Stomach smooth muscle (tissue), 2 donors: ENCODE measurements around the gene ANKIB1.

Experiments
- H3K27ac ChIP-seq: one replicate; pipeline ENCODE4 v1.7.0; 2013; ENCODE audit warnings: mild to moderate bottlenecking, low read length, inconsistent platforms
- H3K27me3 ChIP-seq, 2 donors: one replicate each; pipeline ENCODE4 v1.7.0; 2013; ENCODE audit warnings: low read length in 2 of 2; ENCODE audit not compliant: insufficient read depth in 2 of 2, control insufficient read depth in 1 of 2
- H3K36me3 ChIP-seq, 2 donors: one replicate each; pipeline ENCODE4 v1.7.0; 2013; ENCODE audit warnings: low read length in 2 of 2; ENCODE audit not compliant: control insufficient read depth in 2 of 2, insufficient read depth in 2 of 2
- H3K4me1 ChIP-seq: one replicate; pipeline ENCODE4 v1.7.0; 2013; ENCODE audit warnings: low read length; ENCODE audit not compliant: control insufficient read depth, insufficient read depth
- H3K4me3 ChIP-seq, 2 donors: one replicate each; pipeline ENCODE4 v1.7.0; 2013; ENCODE audit warnings: low read length in 2 of 2
- H3K9ac ChIP-seq, 2 donors: one replicate each; pipeline ENCODE4 v1.7.0; 2013; ENCODE audit warnings: low read length in 2 of 2, mild to moderate bottlenecking in 1 of 2
- H3K9me3 ChIP-seq, 2 donors: one replicate each; pipeline ENCODE4 v1.7.0; 2013; ENCODE audit warnings: low read length in 2 of 2; ENCODE audit not compliant: control insufficient read depth in 2 of 2
- donor health status: healthy.
- donor health status: Pancreatic carcinoma.

Gene ANKIB1

DNA sequence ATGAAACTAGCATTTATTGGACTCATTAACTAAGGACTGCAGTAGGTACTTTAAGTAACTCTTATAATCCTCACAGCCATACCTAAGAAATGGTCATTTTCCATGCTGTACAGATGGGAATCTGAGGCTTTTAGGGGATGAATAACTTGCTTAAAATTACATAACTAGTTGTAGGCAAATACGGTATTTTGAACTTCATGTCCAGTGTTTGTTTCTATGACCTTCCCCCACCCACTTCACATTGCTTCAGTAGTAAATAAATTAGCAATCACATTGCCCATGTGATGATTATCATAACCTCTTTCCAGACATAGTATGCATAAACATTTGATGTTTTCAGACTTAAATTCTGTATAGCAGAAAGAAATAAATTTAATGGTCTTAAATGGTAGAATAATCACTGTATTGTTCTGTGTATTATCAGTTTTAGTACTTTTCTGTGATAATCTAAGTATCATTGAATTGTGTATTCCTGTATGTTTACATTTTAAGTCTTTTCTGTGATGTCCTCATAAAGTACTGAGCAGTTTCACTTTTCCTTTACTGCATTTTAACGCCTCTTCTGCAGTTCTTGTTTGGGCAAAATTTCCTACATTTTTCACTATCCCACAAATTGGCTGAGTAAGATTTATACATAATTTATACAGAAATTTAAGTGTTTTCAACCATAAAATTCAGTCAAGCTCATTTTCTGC, 48.3 kb downstream of the ANKIB1 start:
- no peaks in the 10 kb centered on the region for H3K27me3 ChIP-seq
- peak overlapping the region; percentile 35 to 55 for H3K4me3 ChIP-seq
- peak overlapping the region in 1 of 2 donors; percentile 26 for H3K9ac ChIP-seq
- H3K9me3 ChIP-seq = no peaks in the 10 kb centered on the region
- no peaks in the 10 kb centered on the region for H3K4me1 ChIP-seq
- no peak overlapping the region for H3K27ac ChIP-seq
- H3K36me3 ChIP-seq = no peaks in the 10 kb centered on the region

DNA sequence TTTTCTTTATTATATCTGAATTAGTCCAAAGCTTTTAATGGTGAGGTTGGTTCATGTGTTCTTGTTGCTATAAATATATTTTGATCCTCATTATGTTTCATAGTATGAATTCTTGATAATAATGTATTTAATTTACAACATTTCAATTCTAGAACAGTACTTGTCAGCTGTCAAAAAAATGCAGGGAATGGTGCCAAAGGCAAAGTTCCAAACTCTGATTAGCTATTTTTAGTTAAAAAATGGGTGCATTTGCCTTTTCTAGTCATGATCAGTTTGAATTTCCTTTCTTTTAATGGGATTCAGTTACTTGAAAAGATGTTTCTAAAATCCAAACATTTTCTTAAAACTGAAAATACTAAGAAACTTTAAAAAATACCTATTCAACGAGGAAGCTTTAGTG, 49.6 kb downstream of the ANKIB1 start:
- H3K9ac ChIP-seq = no peak overlapping the region
- no peaks in the 10 kb centered on the region for H3K27me3 ChIP-seq
- no peak overlapping the region for H3K4me3 ChIP-seq
- no peaks in the 10 kb centered on the region for H3K9me3 ChIP-seq
- H3K4me1 ChIP-seq = no peaks in the 10 kb centered on the region
- no peaks in the 10 kb centered on the region for H3K36me3 ChIP-seq
- H3K27ac ChIP-seq = no peak overlapping the region

DNA sequence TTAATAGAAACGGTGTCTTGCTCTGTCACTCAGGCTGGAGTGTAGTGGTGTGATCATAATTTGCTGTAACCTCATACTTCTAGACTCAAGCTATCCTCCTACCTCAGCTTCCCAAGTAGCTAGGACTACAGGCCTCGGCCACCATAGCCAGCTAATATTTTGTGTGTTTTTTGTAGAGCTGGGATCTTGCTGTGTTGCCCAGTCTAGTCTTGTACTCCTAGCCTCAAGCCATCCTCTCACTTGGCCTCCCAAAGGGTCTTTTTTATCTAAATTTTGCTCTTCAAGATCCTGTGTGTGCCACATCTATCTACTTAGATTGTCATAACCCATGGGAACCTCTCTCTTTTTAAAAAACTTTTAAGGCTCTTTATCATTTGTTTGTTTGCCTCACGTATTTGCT, 50.5 kb downstream of the ANKIB1 start:
- no peaks in the 10 kb centered on the region for H3K36me3 ChIP-seq
- no peaks in the 10 kb centered on the region for H3K4me1 ChIP-seq
- H3K9ac ChIP-seq = no peak overlapping the region
- no peaks in the 10 kb centered on the region for H3K27me3 ChIP-seq
- H3K27ac ChIP-seq = no peak overlapping the region
- H3K9me3 ChIP-seq = no peaks in the 10 kb centered on the region
- no peak overlapping the region for H3K4me3 ChIP-seq

DNA sequence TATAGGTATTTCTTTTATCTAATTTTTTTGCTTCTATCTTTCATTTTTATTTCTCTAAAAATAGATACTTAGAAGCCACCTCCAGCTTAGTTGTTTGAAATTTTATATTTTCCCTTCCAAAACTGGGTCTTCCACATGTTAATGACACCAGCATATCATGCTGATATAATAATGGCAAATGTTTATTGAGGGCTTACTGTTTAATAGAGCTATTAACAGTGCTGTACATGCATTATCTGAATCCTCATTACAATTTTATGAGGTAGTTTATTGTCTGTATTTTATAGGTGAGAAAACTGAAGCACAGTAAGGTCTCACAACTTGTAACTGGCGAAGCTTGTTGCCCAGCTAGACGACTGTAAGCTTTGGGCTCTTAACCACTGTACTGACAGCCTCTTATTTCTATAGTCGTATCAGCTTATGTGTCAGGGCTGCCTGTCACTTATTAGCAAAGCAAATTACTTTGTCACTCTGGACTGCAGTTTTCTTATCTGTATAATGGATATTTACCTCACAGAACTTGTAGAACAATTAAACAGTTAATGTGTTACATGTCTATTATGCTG, 51.2 kb downstream of the ANKIB1 start:
- no peaks in the 10 kb centered on the region for H3K4me1 ChIP-seq
- H3K27ac ChIP-seq = no peak overlapping the region

DNA sequence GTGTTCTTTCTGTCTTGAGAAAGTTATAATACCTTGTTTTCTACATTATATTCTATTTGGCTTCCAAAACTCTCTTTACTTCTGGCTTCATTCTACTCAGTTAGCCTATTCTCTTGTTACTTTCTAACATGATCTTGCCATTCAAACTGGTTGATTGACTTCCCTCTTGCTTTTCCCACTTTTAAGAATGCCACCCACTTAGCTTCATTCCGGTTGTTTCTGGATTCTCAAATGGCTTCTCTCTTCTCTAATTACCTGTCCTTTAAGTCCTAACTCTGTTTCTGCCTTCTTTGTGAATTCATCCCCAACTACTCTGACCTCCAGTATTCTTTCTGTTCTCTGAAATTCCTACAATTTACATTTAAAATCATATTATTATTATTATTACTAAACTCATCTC, 52.0 kb downstream of the ANKIB1 start:
- H3K27ac ChIP-seq = no peak overlapping the region
- H3K4me1 ChIP-seq = no peaks in the 10 kb centered on the region
- no peak overlapping the region for H3K4me3 ChIP-seq
- H3K9ac ChIP-seq = no peak overlapping the region
- H3K36me3 ChIP-seq = no peaks in the 10 kb centered on the region
- H3K27me3 ChIP-seq = no peaks in the 10 kb centered on the region
- H3K9me3 ChIP-seq = no peaks in the 10 kb centered on the region

More for the DNA sequence above, 51.2 kb downstream of the ANKIB1 start:
- no peak overlapping the region for H3K4me3 ChIP-seq
- no peaks in the 10 kb centered on the region for H3K9me3 ChIP-seq
- H3K9ac ChIP-seq = no peak overlapping the region
- no peaks in the 10 kb centered on the region for H3K36me3 ChIP-seq
- no peaks in the 10 kb centered on the region for H3K27me3 ChIP-seq

DNA sequence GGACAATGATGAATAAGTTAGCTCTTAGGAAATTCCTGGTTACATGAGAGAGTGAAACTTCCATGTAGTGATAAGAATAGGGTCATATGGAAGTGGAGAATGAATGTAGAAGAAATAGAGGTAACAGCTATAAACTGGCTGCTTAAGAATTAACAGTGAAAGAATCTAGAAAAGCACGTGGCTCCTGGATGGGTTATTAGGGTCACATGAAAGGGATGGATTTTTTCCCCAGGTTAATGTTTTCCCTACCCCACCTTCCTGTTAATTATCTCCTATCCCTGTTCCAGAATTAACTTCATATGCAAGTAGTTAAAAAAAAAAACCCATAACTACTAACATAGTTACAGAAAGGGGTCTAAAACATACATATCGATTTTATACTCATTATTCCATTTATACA, 58.0 kb downstream of the ANKIB1 start:
- Histone ChIP-seq H3K27me3 (no peaks in the 10 kb centered on the region), H3K27ac (no peak overlapping the region), H3K9ac (no peak overlapping the region), H3K36me3 (no peaks in the 10 kb centered on the region), H3K4me3 (no peak overlapping the region), H3K9me3 (no peaks in the 10 kb centered on the region), H3K4me1 (no peaks in the 10 kb centered on the region)

DNA sequence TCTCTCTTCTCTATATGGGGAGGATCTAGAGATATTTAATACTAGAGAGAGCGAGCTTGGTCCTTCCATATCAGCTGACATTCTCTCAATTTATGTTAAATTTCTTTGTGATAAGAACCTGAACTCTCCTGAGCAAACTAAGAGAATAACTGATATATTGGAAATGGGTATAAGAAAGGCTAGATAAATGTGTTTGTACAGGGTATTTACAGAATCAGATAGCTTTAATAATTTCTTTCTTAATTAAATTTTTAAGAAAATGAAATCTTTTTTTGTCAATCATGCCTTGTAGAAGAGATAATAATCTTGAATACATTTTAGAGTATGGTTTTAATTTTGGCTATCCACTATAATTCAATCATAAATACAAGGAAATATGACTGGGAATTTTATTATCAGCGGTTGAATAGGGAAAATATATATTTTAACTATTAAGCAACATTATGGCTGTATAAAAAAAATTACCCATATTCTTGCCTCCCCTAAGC, 58.7 kb downstream of the ANKIB1 start:
- Histone ChIP-seq H3K4me1 (no peaks in the 10 kb centered on the region), H3K36me3 (peaks cover 0 to 2% of the 10 kb centered on the region in 2 donors), H3K4me3 (no peak overlapping the region), H3K9ac (no peak overlapping the region), H3K9me3 (no peaks in the 10 kb centered on the region), H3K27ac (no peak overlapping the region), H3K27me3 (no peaks in the 10 kb centered on the region)

DNA sequence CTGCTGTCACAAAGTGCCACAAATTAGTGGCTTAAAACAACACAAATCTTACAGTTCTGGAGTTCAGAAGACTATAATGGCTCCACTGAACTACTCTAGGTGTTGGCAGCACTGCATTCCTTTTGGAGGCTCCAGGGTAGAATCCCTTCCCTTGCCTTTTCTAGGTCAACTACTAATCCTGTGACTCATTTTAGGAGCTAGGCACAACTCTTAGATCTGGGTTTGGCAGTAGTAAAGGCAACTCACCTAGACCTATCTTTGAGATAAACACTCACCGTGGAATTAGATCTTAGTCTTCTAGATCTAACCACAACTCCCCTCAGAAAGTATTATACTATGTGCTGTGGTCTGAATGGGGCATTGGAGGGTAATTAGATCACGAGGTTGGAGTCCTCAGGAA, 60.4 kb downstream of the ANKIB1 start:
- no peaks in the 10 kb centered on the region for H3K9me3 ChIP-seq
- H3K9ac ChIP-seq = no peak overlapping the region
- H3K4me3 ChIP-seq = no peak overlapping the region
- H3K36me3 ChIP-seq = peaks cover 0 to 2% of the 10 kb centered on the region in 2 donors
- H3K27ac ChIP-seq = no peak overlapping the region
- H3K4me1 ChIP-seq = no peaks in the 10 kb centered on the region
- H3K27me3 ChIP-seq = no peaks in the 10 kb centered on the region

DNA sequence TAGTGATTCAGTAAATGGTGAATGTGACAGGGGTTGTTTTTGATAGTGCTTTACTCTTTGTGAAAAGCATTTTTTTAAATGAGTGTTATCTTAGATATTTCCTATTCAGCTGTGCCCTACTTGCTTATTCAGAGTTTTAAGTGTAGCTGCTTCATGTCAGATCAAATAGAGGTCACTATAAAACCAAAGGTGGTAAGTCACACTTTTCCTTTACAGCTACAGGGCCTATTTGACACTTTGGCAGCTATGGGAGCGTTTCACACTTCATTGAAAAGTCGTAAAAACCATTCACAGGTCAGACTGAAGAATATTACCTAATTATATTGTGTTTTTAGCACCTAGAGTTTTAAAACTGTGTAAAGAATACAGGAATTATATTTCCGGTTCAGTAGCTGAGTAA, 67.3 kb downstream of the ANKIB1 start:
- Histone ChIP-seq H3K4me3 (no peak overlapping the region), H3K9ac (no peak overlapping the region), H3K36me3 (peaks cover 0 to 2% of the 10 kb centered on the region in 2 donors), H3K9me3 (no peaks in the 10 kb centered on the region), H3K27me3 (no peaks in the 10 kb centered on the region), H3K27ac (no peak overlapping the region), H3K4me1 (no peaks in the 10 kb centered on the region)

DNA sequence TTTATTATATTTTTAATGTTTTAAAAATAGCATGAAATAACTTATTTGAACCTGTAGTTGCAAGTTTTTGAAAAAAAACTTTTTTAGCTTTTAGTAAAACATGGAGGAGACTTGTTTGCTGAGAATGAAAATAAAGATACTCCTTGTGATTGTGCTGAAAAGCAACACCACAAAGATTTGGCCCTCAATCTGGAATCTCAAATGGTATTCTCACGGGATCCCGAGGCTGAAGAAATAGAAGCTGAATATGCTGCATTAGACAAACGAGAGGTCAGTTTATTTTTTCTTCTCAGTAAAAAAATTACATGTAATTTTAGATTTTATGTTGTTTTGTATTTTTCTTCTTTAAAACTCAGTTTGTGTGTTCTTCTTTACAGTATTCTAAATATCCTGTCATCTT, 73.5 kb downstream of the ANKIB1 start:
- H3K27ac ChIP-seq = no peak overlapping the region
- peaks cover 0 to 3% of the 10 kb centered on the region in 2 donors for H3K36me3 ChIP-seq
- no peaks in the 10 kb centered on the region for H3K4me1 ChIP-seq
- no peaks in the 10 kb centered on the region for H3K27me3 ChIP-seq
- H3K9ac ChIP-seq = no peak overlapping the region
- no peaks in the 10 kb centered on the region for H3K9me3 ChIP-seq
- no peak overlapping the region for H3K4me3 ChIP-seq

DNA sequence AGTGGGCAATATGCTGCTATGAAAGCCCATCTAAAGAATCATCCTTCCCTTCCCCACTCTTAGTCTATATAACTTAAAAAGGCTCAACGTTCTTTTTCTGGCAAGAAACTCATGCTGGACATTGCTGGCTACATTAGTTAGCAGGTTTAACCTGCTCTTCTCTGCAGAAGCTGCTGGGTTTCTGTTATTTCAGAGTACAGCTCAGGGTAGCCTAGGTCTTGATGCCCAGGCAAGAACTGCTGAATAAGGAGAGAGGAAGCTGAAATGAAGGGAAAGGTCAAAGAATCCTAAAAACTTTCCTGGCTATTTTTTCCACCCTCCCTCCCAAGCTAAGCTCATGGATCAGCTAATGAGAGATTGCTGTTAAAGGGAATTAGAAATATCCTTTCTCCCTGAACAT, 79.4 kb downstream of the ANKIB1 start:
- Histone ChIP-seq H3K4me3 (no peak overlapping the region), H3K9ac (peak overlapping the region in 1 of 2 donors; percentile 3), H3K4me1 (no peaks in the 10 kb centered on the region), H3K9me3 (no peaks in the 10 kb centered on the region), H3K27me3 (no peaks in the 10 kb centered on the region), H3K27ac (no peak overlapping the region), H3K36me3 (no peaks in the 10 kb centered on the region)
